Stimulated activated CD8-positive, alpha-beta memory T cell treated with anti-CD3 and anti-CD28 coated beads, Interleukin-12 subunit alpha, Interleukin-12 subunit beta, amount 100 ng/mL, for 1 hour (primary cell): ENCODE results near the gene CDS2.

Experiments used
- DNase-seq: peaks from one replicate; pipeline ENCODE4 v3.0.0-alpha.2; 2020; ENCODE audit warnings: low read depth

CDS2 gene

DNA sequence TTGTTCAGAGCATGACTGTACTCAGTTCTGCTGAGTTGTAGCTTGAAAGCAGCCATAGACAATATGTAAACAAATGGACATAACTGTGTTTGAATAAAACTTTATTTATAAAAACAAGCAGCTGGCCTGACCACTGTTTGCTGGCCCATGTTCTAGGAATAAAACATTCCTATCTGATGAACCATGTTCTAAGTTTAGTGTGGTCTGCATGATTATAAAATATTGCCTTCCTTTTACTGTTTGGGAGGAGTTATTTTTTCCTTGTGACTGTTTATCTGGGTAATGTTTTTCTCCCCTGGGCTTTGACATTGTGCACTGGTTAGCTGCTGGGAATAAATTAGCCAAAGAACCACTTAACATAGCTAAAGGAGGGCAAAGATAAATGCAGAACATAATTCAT lies 55.1 kb downstream of the CDS2 start:
- no peak for DNase-seq

- DNase-seq, result no peak
These were observed 55.9 kb downstream of the CDS2 start for GRCh38 chr20:5182615-5183254.

- no peak for DNase-seq
These were observed 57.1 kb downstream of the CDS2 start for GRCh38 chr20:5183731-5184474.

- DNase-seq, result no peak
These were observed 57.9 kb downstream of the CDS2 start for GRCh38 chr20:5184684-5185083.

GRCh38 chr20:5187122-5187521 lies 60.3 kb downstream of the CDS2 start:
- no peak for DNase-seq

GRCh38 chr20:5188736-5189135 lies 61.9 kb downstream of the CDS2 start:
- no peak for DNase-seq

DNA sequence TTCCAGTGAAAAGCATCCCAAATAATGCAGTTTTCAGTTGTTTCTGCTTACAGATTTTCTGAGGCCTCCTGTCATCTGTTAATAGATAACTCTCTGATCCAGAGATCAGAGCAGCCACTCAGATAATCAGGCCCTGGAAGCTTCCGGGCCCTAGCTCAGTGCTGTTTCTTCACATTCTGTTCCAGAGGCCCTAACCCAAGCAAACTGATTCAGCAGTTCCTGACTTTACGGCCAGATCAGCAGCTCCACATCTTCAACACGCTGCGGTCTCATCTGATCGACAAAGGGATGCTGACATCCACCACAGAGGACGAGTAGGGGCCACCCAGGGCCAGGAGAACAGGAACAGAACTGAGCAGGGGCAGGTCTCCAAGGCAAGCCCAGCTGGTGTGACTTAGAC lies 63.1 kb downstream of the CDS2 start:
- DNase-seq, result no peak

- DNase-seq, result no peak
These were observed 63.6 kb downstream of the CDS2 start for GRCh38 chr20:5190444-5190843.

DNA sequence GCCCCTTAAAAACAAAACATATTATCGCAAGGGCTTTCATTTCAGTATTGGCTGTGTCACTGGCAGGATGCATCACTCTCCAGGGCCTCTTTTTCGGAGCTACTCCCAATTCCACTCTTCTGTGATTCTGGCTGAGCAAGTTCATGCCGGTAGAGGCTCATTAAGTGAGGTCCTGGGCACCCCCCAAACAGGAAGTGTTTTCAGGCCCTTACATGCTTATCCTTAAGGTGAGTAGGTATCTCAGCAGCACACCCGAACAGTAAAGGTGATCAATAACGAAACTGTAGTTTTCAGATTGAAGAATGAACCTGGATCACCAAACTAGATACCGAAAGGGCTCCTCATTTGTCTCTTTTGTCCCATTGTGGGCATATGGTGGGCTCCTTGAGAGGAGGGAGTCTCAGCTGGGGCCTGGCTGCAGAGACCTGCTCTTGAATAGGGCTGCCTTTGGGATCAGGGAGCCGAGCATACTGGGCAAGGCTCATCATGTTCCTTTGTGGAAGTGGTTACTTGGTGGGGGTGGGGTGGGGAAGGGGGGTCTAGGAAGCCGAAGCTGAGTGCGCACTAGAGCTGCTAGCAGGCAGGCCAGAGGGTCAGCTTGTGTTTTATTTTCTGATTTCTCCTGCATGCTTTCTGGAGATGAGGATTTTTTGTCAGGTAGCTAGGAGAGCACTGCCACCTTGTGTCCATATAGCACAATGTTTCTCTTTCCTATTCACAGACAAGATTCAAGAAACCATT lies 65.2 kb downstream of the CDS2 start:
- DNase-seq, result no peak

GRCh38 chr20:5192570-5193431 lies 66.0 kb downstream of the CDS2 start:
- DNase-seq, result no peak

DNA sequence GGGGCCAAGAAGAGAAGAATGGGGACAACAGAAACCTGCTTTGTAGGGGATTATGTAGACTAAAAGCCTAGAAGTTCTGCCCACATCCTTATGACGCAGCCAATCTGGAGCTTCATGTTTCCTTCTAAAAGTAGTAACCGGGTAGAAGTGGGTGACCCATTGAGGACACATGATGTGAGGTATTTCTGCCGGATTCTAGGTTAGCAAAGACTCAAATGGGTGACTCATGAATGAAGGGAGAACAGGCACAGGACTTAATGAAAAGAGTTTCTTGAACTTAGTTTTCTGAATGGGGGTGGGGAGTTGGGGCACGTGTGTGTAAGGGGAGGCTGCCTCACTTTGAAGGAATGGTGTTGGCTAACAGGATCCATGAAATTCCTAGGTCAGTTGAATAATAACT lies 68.8 kb downstream of the CDS2 start:
- no peak for DNase-seq

GRCh38 chr20:5196149-5196548 lies 69.3 kb downstream of the CDS2 start:
- DNase-seq, result no peak

DNA sequence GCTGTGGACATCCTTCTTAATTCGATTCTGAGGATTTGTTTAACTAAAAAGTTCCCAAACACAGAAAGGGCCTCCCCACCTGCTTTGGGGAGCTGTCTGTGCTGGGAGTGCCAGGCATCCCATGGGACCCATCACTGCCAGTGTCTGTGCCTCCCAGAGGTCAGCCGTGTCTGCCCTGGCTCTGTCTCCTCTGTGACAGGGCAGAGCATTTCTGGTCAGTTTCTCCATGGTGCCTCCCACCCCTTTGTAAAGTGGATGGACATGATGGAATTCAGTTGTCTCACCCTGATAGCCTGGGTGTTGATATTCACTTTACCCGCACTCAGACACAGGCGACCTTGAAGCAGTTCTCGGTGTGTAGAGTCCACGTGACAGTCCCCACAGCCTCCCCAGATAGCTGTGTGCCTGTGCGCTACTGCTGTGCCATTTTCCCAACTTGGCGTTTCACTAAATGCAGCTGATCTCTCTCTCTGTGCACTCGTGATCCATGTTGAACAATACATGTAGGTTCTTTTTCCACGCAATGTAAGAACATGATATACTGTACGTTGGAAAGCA lies 70.5 kb downstream of the CDS2 start:
- no peak for DNase-seq

- no peak for DNase-seq
These were observed 71.2 kb downstream of the CDS2 start for GRCh38 chr20:5197847-5198650.

GRCh38 chr20:5198651-5198924 lies 71.8 kb downstream of the CDS2 start:
- DNase-seq, result no peak

DNA sequence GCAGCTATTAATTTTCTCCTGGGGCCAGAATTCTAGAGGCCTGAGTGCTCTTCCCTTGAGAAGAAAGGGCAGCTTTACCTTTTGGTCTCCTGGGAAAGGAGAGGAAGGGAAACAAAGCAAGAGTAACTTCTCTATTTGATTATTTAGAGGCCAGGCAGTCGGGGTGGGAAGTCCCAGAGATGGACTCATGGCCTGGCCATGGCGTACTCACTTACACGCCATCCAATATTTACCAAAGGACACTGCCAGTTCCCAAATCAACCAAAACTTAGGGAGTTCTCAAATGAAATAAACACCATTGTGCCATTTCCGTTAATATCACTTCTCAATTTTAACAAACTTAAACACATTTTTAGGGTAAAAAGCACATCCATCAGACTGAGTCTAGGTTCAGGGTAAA lies 76.6 kb downstream of the CDS2 start:
- DNase-seq, result no peak

DNA sequence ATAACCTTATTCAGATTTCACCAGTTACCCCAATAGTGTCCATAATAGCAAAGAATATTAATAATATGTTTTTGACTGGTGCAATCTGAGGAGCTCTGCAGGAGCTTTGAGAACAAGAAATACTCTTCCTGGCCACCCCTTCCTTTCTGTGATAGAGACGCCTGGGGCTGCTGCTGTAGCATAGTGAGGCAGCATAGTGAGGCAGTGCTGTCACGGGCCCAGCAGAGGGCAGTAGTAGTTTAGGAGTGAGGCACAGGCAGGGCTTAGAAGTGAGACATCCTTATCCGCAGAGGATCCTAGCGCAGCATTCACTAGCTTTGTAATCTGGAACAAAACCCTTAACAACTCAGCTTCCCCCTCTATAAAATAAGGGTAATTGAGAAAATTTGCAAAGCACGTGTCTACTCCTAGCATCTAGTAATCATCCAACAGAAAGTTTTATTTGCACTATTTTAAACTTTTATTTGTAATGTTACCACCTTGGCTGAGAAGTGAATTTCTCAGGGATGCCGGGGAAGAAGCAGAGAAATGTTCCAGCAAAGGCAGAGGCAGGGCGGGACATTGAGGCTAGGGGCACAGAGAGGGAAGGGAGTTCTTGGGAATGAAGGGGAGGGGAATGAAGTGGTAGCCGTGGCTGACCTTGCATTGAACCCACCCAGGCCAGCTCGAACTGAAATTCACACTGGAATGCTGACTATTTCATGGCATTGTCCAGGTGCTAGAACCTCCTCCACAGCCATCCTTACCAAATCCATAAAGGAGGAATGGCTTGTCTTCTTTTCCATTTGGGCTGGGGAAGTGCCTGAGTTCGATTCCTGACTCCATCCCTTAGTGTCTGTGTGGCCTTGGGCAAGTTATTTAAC lies 78.8 kb downstream of the CDS2 start:
- DNase-seq, result peak; percentile 43

DNA sequence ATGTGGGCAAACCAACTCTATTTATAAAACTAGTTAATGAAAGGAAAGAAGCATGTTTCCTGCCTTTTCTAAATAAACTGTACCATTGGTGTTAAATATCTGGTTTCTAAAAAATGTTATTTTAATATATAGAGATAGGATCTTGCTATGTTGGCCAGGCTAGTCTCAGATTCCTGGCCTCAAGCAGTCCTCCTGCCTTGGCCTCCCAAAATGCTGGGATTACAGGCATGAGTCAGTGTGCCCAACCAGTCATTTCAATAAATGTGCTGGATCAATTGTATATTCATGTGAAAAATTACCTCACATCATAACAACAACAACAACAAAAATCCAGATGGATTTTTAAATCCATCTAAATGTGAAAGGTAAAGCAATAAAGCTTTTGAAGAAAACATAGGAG lies 80.3 kb downstream of the CDS2 start:
- no peak for DNase-seq

- DNase-seq, result no peak
These were observed 85.3 kb downstream of the CDS2 start for GRCh38 chr20:5211803-5212714.
